Adrenal gland (tissue), 5 donors: ENCODE results near the gene PHLDA3.

ENCODE experiments used
- CTCF ChIP-seq, 6 experiments: fragments of 450-650 bp in 4 of 6; fragments of 200-600 bp in 2 of 6; sonication (generic) in 1 of 6; IDR thresholded peaks; 1 replicate in 5 of 6; 2 replicates in 1 of 6; pipeline versions ENCODE4 v1.5.1 to v1.8.0; 2016 to 2021; ENCODE audit warnings: antibody characterized with exemption in 6 of 6, mild to moderate bottlenecking in 2 of 6, moderate library complexity in 1 of 6
- POLR2A ChIP-seq, 2 donors: fragments of 450-650 bp; IDR thresholded peaks; one replicate each; pipeline ENCODE4 v1.6.1; 2017; ENCODE audit warnings: antibody characterized with exemption in 2 of 2, mild to moderate bottlenecking in 2 of 2, moderate library complexity in 1 of 2
- donor health status: DM: no; HTN: no; CAD: no.

GRCh38 chr1:201427963-201428362 is 41.0 kb downstream of the PHLDA3 start:
- TF ChIP-seq CTCF (IDR thresholded peaks at IDR 0.05) (no peak), POLR2A (IDR thresholded peaks at IDR 0.05) (no peak)
